Activated naive CD8-positive, alpha-beta T cell treated with anti-CD3 and anti-CD28 coated beads, Interleukin-2, amount 10 ng/mL, durations not matched to agents 7 days and 5 days (primary cell): Measurements from ENCODE around the gene ERMP1. TPM values are rescaled to one million over a fixed set of nuclear protein-coding genes. Genes with fewer than 3 reads are reported as not detected.

Experiments
- ATAC-seq: fragments of 150-1000 bp; cut with Tn5 transposase; one replicate; pipeline ENCODE4 v1.10.0; 2021; ENCODE audit warnings: low read depth, moderate library complexity
- POLR2A ChIA-PET: fragments of 350-600 bp; sonication (Branson Sonifier 250); formaldehyde crosslinking; loops from one replicate; lab custom pipeline; 2021; ENCODE audit warnings: antibody characterized with exemption; lab: Charles Lee
- DNase-seq: peaks from one replicate; pipeline ENCODE4 v3.0.0; 2021
- H3K27ac Mint-ChIP-seq: one replicate; pipeline ENCODE4 v1.8.0; 2022; ENCODE audit warnings: mild to moderate bottlenecking, mixed read lengths
- H3K27me3 Mint-ChIP-seq: one replicate; pipeline ENCODE4 v1.8.0; 2022; ENCODE audit warnings: mild to moderate bottlenecking, moderate library complexity, mixed read lengths
- H3K36me3 Mint-ChIP-seq: one replicate; pipeline ENCODE4 v1.8.0; 2021; ENCODE audit warnings: mild to moderate bottlenecking, mixed read lengths
- H3K4me1 Mint-ChIP-seq: one replicate; pipeline ENCODE4 v1.8.0; 2021; ENCODE audit warnings: mixed read lengths
- H3K4me3 Mint-ChIP-seq: one replicate; pipeline ENCODE4 v1.8.0; 2022; ENCODE audit warnings: mild to moderate bottlenecking, moderate library complexity, mixed read lengths
- H3K9me3 Mint-ChIP-seq: one replicate; pipeline ENCODE4 v1.8.0; 2021; ENCODE audit warnings: mixed read lengths
- total RNA-seq, 2 experiments: library from RNA; stranded (reverse); gene quantifications; one replicate each; pipeline ENCODE4 v1.2.3, GENCODE V29; 2021

The ERMP1 gene
- total RNA-seq, 2 experiments from 2014 or later = 26.5 to 27.7 TPM

GRCh38 chr9:5869315-5870019 lies 36.5 kb upstream of the ERMP1 start:
- H3K27ac Mint-ChIP-seq = no peak overlapping the region

DNA sequence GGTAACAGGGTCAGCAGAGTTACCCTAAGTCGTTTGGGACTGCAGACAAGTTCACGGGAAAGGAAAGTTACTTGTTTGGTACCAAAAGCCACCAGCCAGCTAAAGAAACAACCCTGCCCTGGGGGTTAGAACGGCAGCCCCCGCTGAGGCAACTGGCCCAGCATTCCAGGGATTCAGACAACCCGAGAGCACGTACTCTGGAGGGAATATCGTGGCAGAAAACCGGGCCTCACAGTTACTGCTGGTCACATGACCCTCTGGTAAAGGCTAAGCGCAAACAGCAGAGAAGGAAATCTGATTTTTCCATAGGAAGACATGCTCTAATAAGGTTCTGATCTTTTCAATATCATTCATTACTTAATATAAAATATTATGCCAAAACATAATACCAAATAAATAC lies 35.3 kb upstream of the ERMP1 start:
- H3K9me3 Mint-ChIP-seq = no peaks in the 10 kb centered on the region
- ATAC-seq (no peak), DNase-seq (no peak)
- H3K36me3 Mint-ChIP-seq = no peaks in the 10 kb centered on the region
- POLR2A ChIA-PET = no interaction called here
- H3K27ac Mint-ChIP-seq = no peak overlapping the region
- H3K27me3 Mint-ChIP-seq = no peaks in the 10 kb centered on the region
- H3K4me3 Mint-ChIP-seq = no peak overlapping the region
- peaks cover 9% of the 10 kb centered on the region for H3K4me1 Mint-ChIP-seq

More at GRCh38 chr9:5869315-5870019, 36.5 kb upstream of the ERMP1 start:
- no peaks in the 10 kb centered on the region for H3K9me3 Mint-ChIP-seq
- H3K4me3 Mint-ChIP-seq = no peak overlapping the region
- no peaks in the 10 kb centered on the region for H3K27me3 Mint-ChIP-seq
- peaks cover 11% of the 10 kb centered on the region for H3K4me1 Mint-ChIP-seq
- H3K36me3 Mint-ChIP-seq = peaks cover 2% of the 10 kb centered on the region
- peak; percentile 22 for ATAC-seq
- POLR2A ChIA-PET = interaction anchor here (1.0 kb wide), 1 partner anchor 105 kb away, joined by 3 read pairs; no protein-coding TSS in a partner anchor
- no peak for DNase-seq

GRCh38 chr9:5866685-5867084 lies 33.8 kb upstream of the ERMP1 start:
- Mint-ChIP-seq H3K27me3 (no peaks in the 10 kb centered on the region), H3K4me1 (peaks cover 9% of the 10 kb centered on the region), H3K27ac (no peak overlapping the region), H3K9me3 (no peaks in the 10 kb centered on the region), H3K4me3 (no peak overlapping the region), H3K36me3 (peaks cover 1% of the 10 kb centered on the region)
- DNase-seq (no peak), ATAC-seq (no peak)
- POLR2A ChIA-PET = no interaction called here

- Mint-ChIP-seq H3K9me3 (no peaks in the 10 kb centered on the region), H3K4me3 (no peak overlapping the region), H3K36me3 (peaks cover 1% of the 10 kb centered on the region), H3K4me1 (peaks cover 9% of the 10 kb centered on the region), H3K27me3 (no peaks in the 10 kb centered on the region), H3K27ac (no peak overlapping the region)
- no peak for ATAC-seq
- POLR2A ChIA-PET = no interaction called here
- DNase-seq = no peak
Measured at GRCh38 chr9:5866272-5866671, 33.4 kb upstream of the ERMP1 start.

DNA sequence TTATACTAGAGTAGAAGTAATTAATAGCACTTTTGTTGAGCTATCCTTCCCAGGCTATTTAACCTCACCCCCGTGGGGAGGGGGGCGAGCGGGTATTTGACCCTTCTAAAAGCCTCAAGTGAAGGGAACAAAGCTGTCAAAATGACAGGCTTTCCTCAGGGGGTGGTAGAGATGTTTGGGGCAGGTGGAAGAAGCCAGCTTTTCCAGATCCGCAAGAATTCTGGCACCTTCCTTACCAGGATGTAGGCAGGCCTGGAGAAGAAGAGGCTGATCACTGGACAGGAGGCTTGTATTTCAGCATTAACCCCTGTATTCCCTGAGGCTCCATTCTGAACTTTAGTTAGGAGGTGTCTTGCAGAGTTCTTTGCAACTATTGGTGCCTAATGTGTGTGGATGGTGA lies 31.5 kb upstream of the ERMP1 start:
- Mint-ChIP-seq H3K27ac (no peak overlapping the region), H3K9me3 (no peaks in the 10 kb centered on the region), H3K27me3 (no peaks in the 10 kb centered on the region), H3K36me3 (peaks cover 4% of the 10 kb centered on the region), H3K4me3 (no peak overlapping the region), H3K4me1 (peaks cover 4% of the 10 kb centered on the region)
- POLR2A ChIA-PET = no interaction called here
- DNase-seq = no peak
- ATAC-seq = no peak

GRCh38 chr9:5863092-5863746 lies 30.3 kb upstream of the ERMP1 start:
- POLR2A ChIA-PET = no interaction called here
- H3K27me3 Mint-ChIP-seq = no peaks in the 10 kb centered on the region
- ATAC-seq (no peak), DNase-seq (no peak)
- no peak overlapping the region for H3K4me3 Mint-ChIP-seq
- H3K27ac Mint-ChIP-seq = no peak overlapping the region
- H3K36me3 Mint-ChIP-seq = peaks cover 6% of the 10 kb centered on the region
- H3K9me3 Mint-ChIP-seq = peaks cover 1% of the 10 kb centered on the region
- H3K4me1 Mint-ChIP-seq = no peaks in the 10 kb centered on the region

- H3K27me3 Mint-ChIP-seq = no peaks in the 10 kb centered on the region
- no peak for DNase-seq
- H3K9me3 Mint-ChIP-seq = peaks cover 2% of the 10 kb centered on the region
- no peak overlapping the region for H3K4me3 Mint-ChIP-seq
- no peak for ATAC-seq
- H3K27ac Mint-ChIP-seq = no peak overlapping the region
- POLR2A ChIA-PET = interaction anchor here (1.3 kb wide), 1 partner anchor 14 kb away, joined by 4 read pairs; no protein-coding TSS in a partner anchor
- peaks cover 8% of the 10 kb centered on the region for H3K4me1 Mint-ChIP-seq
- H3K36me3 Mint-ChIP-seq = peaks cover 19% of the 10 kb centered on the region
Measured at GRCh38 chr9:5858833-5859232, 25.9 kb upstream of the ERMP1 start.

DNA sequence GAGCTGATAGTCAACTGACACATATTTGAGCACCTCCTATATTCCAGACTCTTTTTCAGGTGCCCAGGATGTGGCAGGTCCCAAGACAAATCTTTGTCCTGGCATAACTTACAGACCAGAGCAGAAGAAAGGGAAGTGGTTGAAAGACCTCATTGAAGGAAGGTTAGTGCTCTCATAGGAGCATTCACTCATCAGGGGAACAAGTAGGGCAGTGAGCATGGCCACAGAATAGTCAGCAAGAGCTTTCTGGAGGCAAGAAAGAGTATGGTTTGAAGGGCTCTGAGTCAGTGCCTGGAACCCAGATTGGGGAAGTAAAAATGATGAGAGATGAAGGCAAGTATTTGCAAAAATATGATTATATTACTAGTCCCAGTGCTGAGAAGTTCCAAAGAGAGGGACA lies 25.0 kb upstream of the ERMP1 start:
- Mint-ChIP-seq H3K27ac (peak overlapping the region; percentile 36), H3K36me3 (peaks cover 25% of the 10 kb centered on the region), H3K4me1 (peaks cover 17% of the 10 kb centered on the region), H3K4me3 (no peak overlapping the region), H3K9me3 (peaks cover 2% of the 10 kb centered on the region), H3K27me3 (no peaks in the 10 kb centered on the region)
- POLR2A ChIA-PET = no interaction called here
- DNase-seq (no peak), ATAC-seq (peak; percentile 33)

- Mint-ChIP-seq H3K36me3 (peaks cover 23% of the 10 kb centered on the region), H3K4me1 (peaks cover 47% of the 10 kb centered on the region), H3K9me3 (peaks cover 2% of the 10 kb centered on the region), H3K4me3 (no peak overlapping the region), H3K27ac (no peak overlapping the region), H3K27me3 (no peaks in the 10 kb centered on the region)
- POLR2A ChIA-PET = interaction anchor here (1.0 to 4.1 kb wide), 3 partner anchors 10 to 22 kb away, joined by 4 to 28 read pairs (median 5); partner anchors contain the start of gene ERMP1
- DNase-seq (no peak), ATAC-seq (no peak)
Measured at GRCh38 chr9:5854063-5854790, 21.3 kb upstream of the ERMP1 start.

- no peak overlapping the region for H3K4me3 Mint-ChIP-seq
- POLR2A ChIA-PET = interaction anchor here (1.0 to 4.1 kb wide), 3 partner anchors 9 to 21 kb away, joined by 4 to 28 read pairs (median 5); partner anchors contain the start of gene ERMP1
- no peak for DNase-seq
- H3K9me3 Mint-ChIP-seq = peaks cover 2% of the 10 kb centered on the region
- ATAC-seq = no peak
- no peaks in the 10 kb centered on the region for H3K27me3 Mint-ChIP-seq
- peaks cover 50% of the 10 kb centered on the region for H3K4me1 Mint-ChIP-seq
- H3K27ac Mint-ChIP-seq = peak overlapping the region; percentile 61
- peaks cover 23% of the 10 kb centered on the region for H3K36me3 Mint-ChIP-seq
Measured at GRCh38 chr9:5853617-5854016, 20.7 kb upstream of the ERMP1 start.

- POLR2A ChIA-PET = interaction anchor here (0.7 to 4.1 kb wide), 3 partner anchors 8 to 353 kb away, joined by 3 to 28 read pairs (median 5); partner anchors contain the start of gene ERMP1
- Mint-ChIP-seq H3K4me3 (no peak overlapping the region), H3K4me1 (peaks cover 55% of the 10 kb centered on the region), H3K36me3 (peaks cover 21% of the 10 kb centered on the region), H3K9me3 (peaks cover 1% of the 10 kb centered on the region), H3K27ac (peak overlapping the region; percentile 61), H3K27me3 (no peaks in the 10 kb centered on the region)
- no peak for DNase-seq
- ATAC-seq = no peak
Measured at GRCh38 chr9:5852987-5853386, 20.1 kb upstream of the ERMP1 start.

DNA sequence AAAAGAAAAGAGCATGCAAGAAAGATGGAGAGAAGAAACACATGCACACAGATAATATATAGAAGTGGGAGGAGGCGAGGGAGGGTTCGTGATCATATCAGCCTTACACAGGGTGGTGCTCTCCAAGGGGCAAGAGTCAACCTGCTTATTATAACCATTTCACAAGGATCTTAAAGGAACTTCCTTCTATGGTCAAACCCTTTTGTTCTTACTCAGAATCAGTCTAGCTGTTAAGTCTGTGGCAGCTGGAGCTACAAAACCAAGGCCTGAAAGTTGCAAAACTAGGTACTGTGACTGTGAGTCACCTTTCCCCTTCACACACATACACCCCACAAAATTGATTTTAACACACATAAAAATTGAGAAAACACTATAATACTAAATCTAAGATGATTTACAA lies 18.5 kb upstream of the ERMP1 start:
- no peaks in the 10 kb centered on the region for H3K27me3 Mint-ChIP-seq
- H3K4me1 Mint-ChIP-seq = peaks cover 53% of the 10 kb centered on the region
- ATAC-seq (peak; percentile 96), DNase-seq (no peak)
- POLR2A ChIA-PET = interaction anchor here (0.6 to 4.1 kb wide), 6 partner anchors 9 to 157 kb away, joined by 3 to 28 read pairs (median 4); partner anchors contain the start of gene ERMP1
- peak overlapping the region; percentile 74 for H3K27ac Mint-ChIP-seq
- peaks cover 23% of the 10 kb centered on the region for H3K36me3 Mint-ChIP-seq
- peak overlapping the region; percentile 50 for H3K4me3 Mint-ChIP-seq
- H3K9me3 Mint-ChIP-seq = peaks cover 1% of the 10 kb centered on the region

- no peak for DNase-seq
- H3K4me3 Mint-ChIP-seq = peak overlapping the region; percentile 2
- H3K9me3 Mint-ChIP-seq = peaks cover 1% of the 10 kb centered on the region
- H3K27me3 Mint-ChIP-seq = no peaks in the 10 kb centered on the region
- H3K36me3 Mint-ChIP-seq = peaks cover 22% of the 10 kb centered on the region
- H3K4me1 Mint-ChIP-seq = peaks cover 58% of the 10 kb centered on the region
- POLR2A ChIA-PET = interaction anchor here (2.7 to 4.1 kb wide), 2 partner anchors 9 to 18 kb away, joined by 14 to 28 read pairs; partner anchors contain the start of gene ERMP1
- peak overlapping the region; percentile 74 for H3K27ac Mint-ChIP-seq
- ATAC-seq = no peak
Measured at GRCh38 chr9:5850724-5851122, 17.8 kb upstream of the ERMP1 start.
